GM12892 (cell line): ENCODE results near the gene ERCC1.

Experiments
- POLR2A ChIP-seq: IDR thresholded peaks from 2 replicates; pipeline ENCODE4 v1.6.1; 2011; ENCODE audit warnings: low read depth, low read length, control low read depth
- POLR2AphosphoS5 ChIP-seq: IDR thresholded peaks from 2 replicates; pipeline ENCODE4 v1.6.1; 2011; ENCODE audit warnings: low read depth, low read length, control low read depth

DNA sequence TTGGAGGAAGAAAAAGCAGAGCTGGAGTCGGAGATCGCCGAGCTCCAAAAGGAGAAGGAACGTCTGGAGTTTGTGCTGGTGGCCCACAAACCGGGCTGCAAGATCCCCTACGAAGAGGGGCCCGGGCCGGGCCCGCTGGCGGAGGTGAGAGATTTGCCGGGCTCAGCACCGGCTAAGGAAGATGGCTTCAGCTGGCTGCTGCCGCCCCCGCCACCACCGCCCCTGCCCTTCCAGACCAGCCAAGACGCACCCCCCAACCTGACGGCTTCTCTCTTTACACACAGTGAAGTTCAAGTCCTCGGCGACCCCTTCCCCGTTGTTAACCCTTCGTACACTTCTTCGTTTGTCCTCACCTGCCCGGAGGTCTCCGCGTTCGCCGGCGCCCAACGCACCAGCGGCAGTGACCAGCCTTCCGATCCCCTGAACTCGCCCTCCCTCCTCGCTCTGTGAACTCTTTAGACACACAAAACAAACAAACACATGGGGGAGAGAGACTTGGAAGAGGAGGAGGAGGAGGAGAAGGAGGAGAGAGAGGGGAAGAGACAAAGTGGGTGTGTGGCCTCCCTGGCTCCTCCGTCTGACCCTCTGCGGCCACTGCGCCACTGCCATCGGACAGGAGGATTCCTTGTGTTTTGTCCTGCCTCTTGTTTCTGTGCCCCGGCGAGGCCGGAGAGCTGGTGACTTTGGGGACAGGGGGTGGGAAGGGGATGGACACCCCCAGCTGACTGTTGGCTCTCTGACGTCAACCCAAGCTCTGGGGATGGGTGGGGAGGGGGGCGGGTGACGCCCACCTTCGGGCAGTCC is 49.0 kb upstream of the ERCC1 start:
- TF ChIP-seq POLR2AphosphoS5 (no peak), POLR2A (no peak)
